ENCODE data around the gene ABRACL.

The ABRACL gene

GRCh38 chr6:139091826-139092225, 63.3 kb downstream of the ABRACL start:
- Mint-ChIP-seq H3K4me1 (ENCODE audit: low read depth) (no peaks in the 10 kb centered on the region), H3K36me3 (ENCODE audit: low read depth) (no peaks in the 10 kb centered on the region), H3K27ac (no peak overlapping the region)

More at GRCh38 chr6:139091826-139092225, 63.3 kb downstream of the ABRACL start:
- intact Hi-C loops (cut with micrococcal nuclease): no loop called here
- no peaks in the 10 kb centered on the region for H3K9me3 Mint-ChIP-seq
- H3K27me3 Mint-ChIP-seq: no peaks in the 10 kb centered on the region
- H3K4me3 Mint-ChIP-seq: no peak overlapping the region

Data from dendritic cell treated with granulocyte-macrophage colony-stimulating factor and Interleukin-4, amounts not matched to agents 40 ng/mL and 50 ng/mL, for 4 days (primary cell).